Activated CD4-positive, CD25-positive, alpha-beta regulatory T cell treated with anti-CD3 and anti-CD28 coated beads, Interleukin-2, amount 50 U/mL, for 24 hours (primary cell): ENCODE results near the gene NUP188.
A peak's percentile ranks its signal among the peaks of the same experiment; 100 is the strongest.

Source experiments
- ATAC-seq, 2 donors: fragments of 150-1000 bp; cut with Tn5 transposase; one replicate each; pipeline ENCODE4 v1.10.0; 2021; ENCODE audit warnings: mild to moderate bottlenecking in 1 of 2, moderate library complexity in 1 of 2

Gene NUP188

GRCh38 chr9:129007766-129008468, 60.4 kb downstream of the NUP188 start:
- no peak for ATAC-seq

GRCh38 chr9:129008469-129008965, 61.0 kb downstream of the NUP188 start:
- ATAC-seq: no peak

- ATAC-seq: no peak
These were observed 61.6 kb downstream of the NUP188 start for GRCh38 chr9:129008986-129009583.

- ATAC-seq: no peak
These were observed 62.2 kb downstream of the NUP188 start for GRCh38 chr9:129009584-129010141.

- no peak for ATAC-seq
These were observed 62.9 kb downstream of the NUP188 start for GRCh38 chr9:129010267-129010975.

- no peak for ATAC-seq
These were observed 63.7 kb downstream of the NUP188 start for GRCh38 chr9:129011170-129011569.

GRCh38 chr9:129011761-129012181, 64.3 kb downstream of the NUP188 start:
- ATAC-seq: no peak

GRCh38 chr9:129012343-129012742, 64.8 kb downstream of the NUP188 start:
- ATAC-seq: no peak

- ATAC-seq: no peak
These were observed 65.5 kb downstream of the NUP188 start for GRCh38 chr9:129012893-129013448.

GRCh38 chr9:129013674-129014073, 66.2 kb downstream of the NUP188 start:
- no peak for ATAC-seq

- no peak for ATAC-seq
These were observed 66.6 kb downstream of the NUP188 start for GRCh38 chr9:129014124-129014523.

GRCh38 chr9:129014608-129015007, 67.1 kb downstream of the NUP188 start:
- ATAC-seq: no peak

GRCh38 chr9:129021091-129021490, 73.6 kb downstream of the NUP188 start:
- peak; percentile 47 to 69 for ATAC-seq

GRCh38 chr9:129022037-129022436, 74.5 kb downstream of the NUP188 start:
- ATAC-seq: no peak

GRCh38 chr9:129023036-129023907, 75.8 kb downstream of the NUP188 start:
- ATAC-seq: no peak

- ATAC-seq: no peak
These were observed 76.4 kb downstream of the NUP188 start for GRCh38 chr9:129023908-129024233.

GRCh38 chr9:129026442-129027223, 79.1 kb downstream of the NUP188 start:
- ATAC-seq: no peak

GRCh38 chr9:129027224-129027684, 79.8 kb downstream of the NUP188 start:
- no peak for ATAC-seq

- ATAC-seq: peak; percentile 68 to 74
These were observed 80.2 kb downstream of the NUP188 start for GRCh38 chr9:129027685-129028191.

- ATAC-seq: peak; percentile 81 to 84
These were observed 80.9 kb downstream of the NUP188 start, which contains the start of gene SH3GLB2 for GRCh38 chr9:129028192-129028966. SH3GLB2 (minus strand) TSS chr9:129028331; CDS start chr9:129028154, 177 bp downstream.
